GM23338 (cell line): ENCODE data around the gene LRSAM1. TPM values are rescaled to one million over a fixed set of nuclear protein-coding genes. Genes with fewer than 3 reads are reported as not detected.

Source experiments
- ATAC-seq: fragments of 200-7000 bp; cut with Tn5 transposase; 3 replicates; pipeline ENCODE4 v1.9.1; 2020
- DNase-seq: peaks from one replicate; pipeline ENCODE4 v3.0.0-alpha.2; 2015; ENCODE audit warnings: low spot score
- H2AFZ ChIP-seq: fragments of 200-600 bp; sonication (generic); 2 replicates; pipeline ENCODE4 v1.8.0; 2016; ENCODE audit warnings: antibody characterized with exemption, mild to moderate bottlenecking, moderate library complexity
- H3F3A ChIP-seq: fragments of 200-600 bp; sonication (generic); replicated peaks from 2 replicates; pipeline ENCODE4 v1.8.0; 2017; ENCODE audit warnings: antibody characterized with exemption, mixed run types, low read depth
- H3K27ac ChIP-seq: fragments of 200-600 bp; sonication (generic); 2 replicates; pipeline ENCODE4 v1.6.1; 2016; ENCODE audit warnings: low read depth
- H3K27me3 ChIP-seq: fragments of 200-600 bp; sonication (generic); 2 replicates; pipeline ENCODE4 v1.8.0; 2016; ENCODE audit warnings: mild to moderate bottlenecking, mixed run types, moderate library complexity; ENCODE audit not compliant: insufficient read depth
- H3K36me3 ChIP-seq: fragments of 200-600 bp; sonication (generic); 2 replicates; pipeline ENCODE4 v1.8.0; 2016; ENCODE audit warnings: mild to moderate bottlenecking; ENCODE audit not compliant: insufficient read depth
- H3K4me1 ChIP-seq: fragments of 200-600 bp; sonication (generic); 2 replicates; pipeline ENCODE4 v1.8.0; 2016; ENCODE audit warnings: mild to moderate bottlenecking, moderate library complexity; ENCODE audit not compliant: insufficient read depth
- H3K4me2 ChIP-seq: fragments of 200-600 bp; sonication (generic); 2 replicates; pipeline ENCODE4 v1.7.1; 2017; ENCODE audit warnings: mixed run types
- H3K4me3 ChIP-seq: fragments of 200-600 bp; sonication (generic); 2 replicates; pipeline ENCODE4 v1.6.1; 2016; ENCODE audit warnings: mixed run types
- H3K79me2 ChIP-seq: fragments of 200-600 bp; sonication (generic); replicated peaks from 2 replicates; pipeline ENCODE4 v1.8.0; 2017; ENCODE audit warnings: mild to moderate bottlenecking; ENCODE audit not compliant: insufficient read depth
- H3K9me2 ChIP-seq: fragments of 200-600 bp; sonication (generic); 2 replicates; pipeline ENCODE4 v1.8.0; 2017; ENCODE audit not compliant: insufficient read depth
- H4K20me1 ChIP-seq: fragments of 200-600 bp; sonication (generic); replicated peaks from 2 replicates; pipeline ENCODE4 v1.8.0; 2017; ENCODE audit warnings: mild to moderate bottlenecking; ENCODE audit not compliant: insufficient read depth
- H3K27ac Mint-ChIP-seq: 2 replicates; pipeline ENCODE4 v1.8.0; 2020; ENCODE audit warnings: inconsistent platforms, mild to moderate bottlenecking, moderate library complexity, mixed read lengths
- H3K27me3 Mint-ChIP-seq: 3 replicates; pipeline ENCODE4 v1.8.0; 2022; ENCODE audit warnings: low read depth, mild to moderate bottlenecking, moderate library complexity, mixed read lengths, inconsistent platforms; ENCODE audit not compliant: insufficient read depth, poor library complexity
- H3K36me3 Mint-ChIP-seq: 3 replicates; pipeline ENCODE4 v1.8.0; 2021; ENCODE audit warnings: low read depth, mild to moderate bottlenecking, inconsistent platforms, moderate library complexity, mixed read lengths
- H3K4me1 Mint-ChIP-seq: 3 replicates; pipeline ENCODE4 v1.8.0; 2020; ENCODE audit warnings: mild to moderate bottlenecking, inconsistent platforms, mixed read lengths
- H3K4me3 Mint-ChIP-seq: 3 replicates; pipeline ENCODE4 v1.8.0; 2021; ENCODE audit warnings: moderate library complexity, mild to moderate bottlenecking, inconsistent platforms, mixed read lengths
- H3K9me3 Mint-ChIP-seq: 3 replicates; pipeline ENCODE4 v1.8.0; 2020; ENCODE audit warnings: moderate library complexity, mild to moderate bottlenecking, inconsistent platforms, mixed read lengths
- CREB1 ChIP-seq: fragments of 250-450 bp; sonication (Bioruptor Pico); IDR thresholded peaks from 2 replicates; pipeline ENCODE4 v1.5.0; 2020; ENCODE audit warnings: low read depth, mild to moderate bottlenecking, moderate library complexity
- EZH2 ChIP-seq: fragments of 200-600 bp; sonication (generic); IDR thresholded peaks from one replicate; pipeline ENCODE4 v1.8.0; 2017; ENCODE audit warnings: antibody characterized with exemption, mild to moderate bottlenecking, low read depth; ENCODE audit not compliant: unreplicated experiment
- NANOG ChIP-seq: IDR thresholded peaks from 2 replicates; pipeline ENCODE4 v1.6.1; 2016; ENCODE audit warnings: antibody characterized with exemption, borderline replicate concordance
- STAT1 ChIP-seq: IDR thresholded peaks from one replicate; pipeline ENCODE4 v1.6.1; 2016; ENCODE audit warnings: antibody characterized with exemption; ENCODE audit not compliant: unreplicated experiment
- ZNF114 ChIP-seq: fragments of 250-450 bp; sonication (Bioruptor Pico); IDR thresholded peaks from 2 replicates; pipeline ENCODE4 v1.5.0; 2020; ENCODE audit warnings: mild to moderate bottlenecking, moderate library complexity
- ZNF331 ChIP-seq: fragments of 250-450 bp; sonication (Bioruptor Pico); IDR thresholded peaks from 2 replicates; pipeline ENCODE4 v1.5.0; 2020; ENCODE audit warnings: low read depth, mild to moderate bottlenecking, moderate library complexity
- polyA plus RNA-seq: library from polyadenylated mRNA; unstranded; fragments of >200 nt; fragmentation: Nextera tagmentation; extraction: Ambion mirVana; gene quantifications from 2 replicates; pipeline ENCODE4 v1.2.1, GENCODE V29; 2016
- total RNA-seq: library from RNA; depleted of rRNA; stranded (reverse); fragments of >200 nt; shearing (Covaris generic); gene quantifications from 2 replicates; pipeline ENCODE4 v1.2.3, GENCODE V29; 2014
- TF ChIP-seq, protein P1 (sequence below): fragments of 250-450 bp; sonication (Bioruptor Pico); IDR thresholded peaks from 2 replicates; pipeline ENCODE4 v1.5.0; 2020; ENCODE audit warnings: mild to moderate bottlenecking, moderate library complexity
- TF ChIP-seq, protein P2 (sequence below): IDR thresholded peaks from 2 replicates; pipeline ENCODE4 v1.6.1; 2016; ENCODE audit warnings: antibody characterized with exemption
- TF ChIP-seq, protein P3 (sequence below): IDR thresholded peaks from one replicate; pipeline ENCODE4 v1.6.1; 2018; ENCODE audit warnings: antibody characterized with exemption; ENCODE audit not compliant: unreplicated experiment

Gene LRSAM1
- total and polyA plus RNA-seq, 2 experiments from 2014 or later, result 12.8 to 21.9 TPM

DNA sequence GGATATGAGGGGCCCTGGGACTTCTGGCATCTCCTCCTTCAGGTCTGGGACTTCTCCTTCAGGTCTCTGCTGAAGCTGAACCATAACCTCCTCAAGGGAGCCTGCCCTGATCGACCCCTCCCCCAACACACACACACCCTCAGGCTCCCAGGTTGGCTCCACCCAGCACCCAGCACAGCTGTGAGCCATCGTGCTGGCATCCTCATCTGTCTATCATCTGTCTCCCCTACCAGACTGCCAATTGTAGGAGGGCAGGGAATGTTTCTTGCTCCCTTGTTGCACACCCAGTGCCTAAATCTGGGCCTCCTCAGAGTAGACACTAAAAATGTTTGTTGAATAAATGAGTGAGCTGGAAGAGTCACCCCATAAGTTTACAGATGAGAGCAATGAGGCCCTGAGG lies 71.4 kb downstream of the LRSAM1 start:
- H3K4me2 ChIP-seq, result no peak overlapping the region
- no peaks in the 10 kb centered on the region for H3K9me2 ChIP-seq
- H3K4me3 ChIP-seq, result no peak overlapping the region
- peaks cover 46% of the 10 kb centered on the region for H3K9me3 Mint-ChIP-seq
- 0 out of 2 replicates have a peak, but pooled peaks cover 5% of the 10 kb centered on the region for H3F3A ChIP-seq
- 0 out of 2 replicates have a peak overlapping the region, but pooled peaks have one; percentile 76 for H3K27ac ChIP-seq
- no peak overlapping the region for H2AFZ ChIP-seq
- no peaks in the 10 kb centered on the region for H3K27me3 ChIP-seq
- TF ChIP-seq ZNF114 (CRISPR knock-in tag) (no peak), ZNF331 (CRISPR knock-in tag) (no peak), CREB1 (no peak)
- TF ChIP-seq, protein P1, sequence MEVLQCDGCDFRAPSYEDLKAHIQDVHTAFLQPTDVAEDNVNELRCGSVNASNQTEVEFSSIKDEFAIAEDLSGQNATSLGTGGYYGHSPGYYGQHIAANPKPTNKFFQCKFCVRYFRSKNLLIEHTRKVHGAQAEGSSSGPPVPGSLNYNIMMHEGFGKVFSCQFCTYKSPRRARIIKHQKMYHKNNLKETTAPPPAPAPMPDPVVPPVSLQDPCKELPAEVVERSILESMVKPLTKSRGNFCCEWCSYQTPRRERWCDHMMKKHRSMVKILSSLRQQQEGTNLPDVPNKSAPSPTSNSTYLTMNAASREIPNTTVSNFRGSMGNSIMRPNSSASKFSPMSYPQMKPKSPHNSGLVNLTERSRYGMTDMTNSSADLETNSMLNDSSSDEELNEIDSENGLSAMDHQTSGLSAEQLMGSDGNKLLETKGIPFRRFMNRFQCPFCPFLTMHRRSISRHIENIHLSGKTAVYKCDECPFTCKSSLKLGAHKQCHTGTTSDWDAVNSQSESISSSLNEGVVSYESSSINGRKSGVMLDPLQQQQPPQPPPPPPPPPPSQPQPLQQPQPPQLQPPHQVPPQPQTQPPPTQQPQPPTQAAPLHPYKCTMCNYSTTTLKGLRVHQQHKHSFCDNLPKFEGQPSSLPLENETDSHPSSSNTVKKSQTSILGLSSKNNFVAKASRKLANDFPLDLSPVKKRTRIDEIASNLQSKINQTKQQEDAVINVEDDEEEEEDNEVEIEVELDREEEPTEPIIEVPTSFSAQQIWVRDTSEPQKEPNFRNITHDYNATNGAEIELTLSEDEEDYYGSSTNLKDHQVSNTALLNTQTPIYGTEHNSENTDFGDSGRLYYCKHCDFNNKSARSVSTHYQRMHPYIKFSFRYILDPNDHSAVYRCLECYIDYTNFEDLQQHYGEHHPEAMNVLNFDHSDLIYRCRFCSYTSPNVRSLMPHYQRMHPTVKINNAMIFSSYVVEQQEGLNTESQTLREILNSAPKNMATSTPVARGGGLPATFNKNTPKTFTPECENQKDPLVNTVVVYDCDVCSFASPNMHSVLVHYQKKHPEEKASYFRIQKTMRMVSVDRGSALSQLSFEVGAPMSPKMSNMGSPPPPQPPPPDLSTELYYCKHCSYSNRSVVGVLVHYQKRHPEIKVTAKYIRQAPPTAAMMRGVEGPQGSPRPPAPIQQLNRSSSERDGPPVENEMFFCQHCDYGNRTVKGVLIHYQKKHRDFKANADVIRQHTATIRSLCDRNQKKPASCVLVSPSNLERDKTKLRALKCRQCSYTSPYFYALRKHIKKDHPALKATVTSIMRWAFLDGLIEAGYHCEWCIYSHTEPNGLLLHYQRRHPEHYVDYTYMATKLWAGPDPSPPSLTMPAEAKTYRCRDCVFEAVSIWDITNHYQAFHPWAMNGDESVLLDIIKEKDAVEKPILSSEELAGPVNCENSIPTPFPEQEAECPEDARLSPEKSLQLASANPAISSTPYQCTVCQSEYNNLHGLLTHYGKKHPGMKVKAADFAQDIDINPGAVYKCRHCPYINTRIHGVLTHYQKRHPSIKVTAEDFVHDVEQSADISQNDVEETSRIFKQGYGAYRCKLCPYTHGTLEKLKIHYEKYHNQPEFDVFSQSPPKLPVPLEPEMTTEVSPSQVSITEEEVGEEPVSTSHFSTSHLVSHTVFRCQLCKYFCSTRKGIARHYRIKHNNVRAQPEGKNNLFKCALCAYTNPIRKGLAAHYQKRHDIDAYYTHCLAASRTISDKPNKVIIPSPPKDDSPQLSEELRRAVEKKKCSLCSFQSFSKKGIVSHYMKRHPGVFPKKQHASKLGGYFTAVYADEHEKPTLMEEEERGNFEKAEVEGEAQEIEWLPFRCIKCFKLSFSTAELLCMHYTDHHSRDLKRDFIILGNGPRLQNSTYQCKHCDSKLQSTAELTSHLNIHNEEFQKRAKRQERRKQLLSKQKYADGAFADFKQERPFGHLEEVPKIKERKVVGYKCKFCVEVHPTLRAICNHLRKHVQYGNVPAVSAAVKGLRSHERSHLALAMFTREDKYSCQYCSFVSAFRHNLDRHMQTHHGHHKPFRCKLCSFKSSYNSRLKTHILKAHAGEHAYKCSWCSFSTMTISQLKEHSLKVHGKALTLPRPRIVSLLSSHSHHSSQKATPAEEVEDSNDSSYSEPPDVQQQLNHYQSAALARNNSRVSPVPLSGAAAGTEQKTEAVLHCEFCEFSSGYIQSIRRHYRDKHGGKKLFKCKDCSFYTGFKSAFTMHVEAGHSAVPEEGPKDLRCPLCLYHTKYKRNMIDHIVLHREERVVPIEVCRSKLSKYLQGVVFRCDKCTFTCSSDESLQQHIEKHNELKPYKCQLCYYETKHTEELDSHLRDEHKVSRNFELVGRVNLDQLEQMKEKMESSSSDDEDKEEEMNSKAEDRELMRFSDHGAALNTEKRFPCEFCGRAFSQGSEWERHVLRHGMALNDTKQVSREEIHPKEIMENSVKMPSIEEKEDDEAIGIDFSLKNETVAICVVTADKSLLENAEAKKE (CRISPR knock-in tag), result no peak
- peaks cover 75% of the 10 kb centered on the region for H3K36me3 Mint-ChIP-seq
- H4K20me1 ChIP-seq, result no peaks in the 10 kb centered on the region
- DNase-seq (no peak), ATAC-seq (no peak)
- H3K36me3 ChIP-seq, result peaks cover 38% of the 10 kb centered on the region
- peaks cover 8% of the 10 kb centered on the region for H3K27me3 Mint-ChIP-seq
- no peak overlapping the region for H3K27ac Mint-ChIP-seq
- no peaks in the 10 kb centered on the region for H3K79me2 ChIP-seq
- H3K4me1 ChIP-seq, result peaks cover 6% of the 10 kb centered on the region
- peaks cover 20% of the 10 kb centered on the region for H3K4me1 Mint-ChIP-seq
- no peak overlapping the region; the same call in 2 of the 3 replicates for H3K4me3 Mint-ChIP-seq

DNA sequence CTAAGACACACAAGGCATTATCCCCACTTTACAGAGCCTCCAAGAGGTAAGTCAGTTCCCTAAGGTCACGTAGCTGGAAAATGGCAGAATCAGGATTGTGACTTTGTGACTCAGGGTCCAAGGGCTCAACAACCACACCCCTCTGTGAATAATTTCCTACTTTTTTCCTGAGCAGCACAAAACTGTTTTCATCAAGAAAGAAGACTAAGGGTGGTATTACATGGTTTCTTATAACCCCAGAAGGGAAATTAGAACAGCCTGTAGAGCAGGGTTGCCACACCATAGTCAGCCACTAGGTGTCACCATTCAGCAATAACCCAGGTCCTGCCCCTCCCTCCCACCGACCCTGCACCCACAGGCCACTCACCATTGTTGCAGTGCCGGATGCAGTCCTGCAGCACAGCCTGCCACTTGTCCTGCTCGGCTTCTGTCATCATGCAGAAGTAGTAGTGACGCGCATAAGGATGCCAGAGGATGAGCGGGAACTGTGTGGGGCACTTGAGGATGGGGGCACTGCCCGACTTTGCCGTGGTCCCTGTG lies 72.1 kb downstream of the LRSAM1 start:
- Histone ChIP-seq H3K4me3 (no peak overlapping the region), H3K79me2 (no peaks in the 10 kb centered on the region), H3K4me2 (no peak overlapping the region), H3K9me2 (no peaks in the 10 kb centered on the region), H3K36me3 (peaks cover 38% of the 10 kb centered on the region), H3F3A (0 out of 2 replicates have a peak, but pooled peaks cover 5% of the 10 kb centered on the region), H3K27ac (no peak overlapping the region), H4K20me1 (no peaks in the 10 kb centered on the region), H3K4me1 (peaks cover 6% of the 10 kb centered on the region), H3K27me3 (no peaks in the 10 kb centered on the region), H2AFZ (no peak overlapping the region)
- DNase-seq (peak; percentile 51), ATAC-seq (no peak)
- Mint-ChIP-seq H3K27ac (no peak overlapping the region), H3K4me1 (peaks cover 26% of the 10 kb centered on the region), H3K36me3 (peaks cover 76% of the 10 kb centered on the region), H3K9me3 (peaks cover 46% of the 10 kb centered on the region), H3K27me3 (peaks cover 7% of the 10 kb centered on the region), H3K4me3 (no peak overlapping the region)
- TF ChIP-seq STAT1 (no peak), NANOG (no peak), ZNF331 (CRISPR knock-in tag) (no peak), EZH2 (no peak), CREB1 (0 out of 2 replicates have a peak, but pooled peaks have one; percentile 32)
- TF ChIP-seq, protein P2, sequence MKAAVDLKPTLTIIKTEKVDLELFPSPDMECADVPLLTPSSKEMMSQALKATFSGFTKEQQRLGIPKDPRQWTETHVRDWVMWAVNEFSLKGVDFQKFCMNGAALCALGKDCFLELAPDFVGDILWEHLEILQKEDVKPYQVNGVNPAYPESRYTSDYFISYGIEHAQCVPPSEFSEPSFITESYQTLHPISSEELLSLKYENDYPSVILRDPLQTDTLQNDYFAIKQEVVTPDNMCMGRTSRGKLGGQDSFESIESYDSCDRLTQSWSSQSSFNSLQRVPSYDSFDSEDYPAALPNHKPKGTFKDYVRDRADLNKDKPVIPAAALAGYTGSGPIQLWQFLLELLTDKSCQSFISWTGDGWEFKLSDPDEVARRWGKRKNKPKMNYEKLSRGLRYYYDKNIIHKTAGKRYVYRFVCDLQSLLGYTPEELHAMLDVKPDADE, result no peak
- TF ChIP-seq, protein P3, sequence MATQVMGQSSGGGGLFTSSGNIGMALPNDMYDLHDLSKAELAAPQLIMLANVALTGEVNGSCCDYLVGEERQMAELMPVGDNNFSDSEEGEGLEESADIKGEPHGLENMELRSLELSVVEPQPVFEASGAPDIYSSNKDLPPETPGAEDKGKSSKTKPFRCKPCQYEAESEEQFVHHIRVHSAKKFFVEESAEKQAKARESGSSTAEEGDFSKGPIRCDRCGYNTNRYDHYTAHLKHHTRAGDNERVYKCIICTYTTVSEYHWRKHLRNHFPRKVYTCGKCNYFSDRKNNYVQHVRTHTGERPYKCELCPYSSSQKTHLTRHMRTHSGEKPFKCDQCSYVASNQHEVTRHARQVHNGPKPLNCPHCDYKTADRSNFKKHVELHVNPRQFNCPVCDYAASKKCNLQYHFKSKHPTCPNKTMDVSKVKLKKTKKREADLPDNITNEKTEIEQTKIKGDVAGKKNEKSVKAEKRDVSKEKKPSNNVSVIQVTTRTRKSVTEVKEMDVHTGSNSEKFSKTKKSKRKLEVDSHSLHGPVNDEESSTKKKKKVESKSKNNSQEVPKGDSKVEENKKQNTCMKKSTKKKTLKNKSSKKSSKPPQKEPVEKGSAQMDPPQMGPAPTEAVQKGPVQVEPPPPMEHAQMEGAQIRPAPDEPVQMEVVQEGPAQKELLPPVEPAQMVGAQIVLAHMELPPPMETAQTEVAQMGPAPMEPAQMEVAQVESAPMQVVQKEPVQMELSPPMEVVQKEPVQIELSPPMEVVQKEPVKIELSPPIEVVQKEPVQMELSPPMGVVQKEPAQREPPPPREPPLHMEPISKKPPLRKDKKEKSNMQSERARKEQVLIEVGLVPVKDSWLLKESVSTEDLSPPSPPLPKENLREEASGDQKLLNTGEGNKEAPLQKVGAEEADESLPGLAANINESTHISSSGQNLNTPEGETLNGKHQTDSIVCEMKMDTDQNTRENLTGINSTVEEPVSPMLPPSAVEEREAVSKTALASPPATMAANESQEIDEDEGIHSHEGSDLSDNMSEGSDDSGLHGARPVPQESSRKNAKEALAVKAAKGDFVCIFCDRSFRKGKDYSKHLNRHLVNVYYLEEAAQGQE, result no peak
